Left ventricle myocardium inferior (tissue), 1 donor: ENCODE measurements around the gene HELLS. TPM values are rescaled to one million over a fixed set of nuclear protein-coding genes. Genes with fewer than 3 reads are reported as not detected.

Experiments
- DNase-seq: peaks from one replicate; pipeline ENCODE4 v3.0.0-alpha.2; 2020
- H3K27ac ChIP-seq: fragments of 200-600 bp; replicated peaks from 2 replicates; pipeline ENCODE4 v1.8.0; 2021
- H3K27me3 ChIP-seq: fragments of 200-600 bp; 2 replicates; pipeline ENCODE4 v1.8.0; 2021; ENCODE audit warnings: low read depth
- H3K36me3 ChIP-seq: fragments of 200-600 bp; 2 replicates; pipeline ENCODE4 v1.8.0; 2021
- H3K4me1 ChIP-seq: fragments of 200-600 bp; 2 replicates; pipeline ENCODE4 v1.8.0; 2021
- H3K4me3 ChIP-seq: fragments of 200-600 bp; 2 replicates; pipeline ENCODE4 v1.8.0; 2021; ENCODE audit warnings: mild to moderate bottlenecking, moderate library complexity
- H3K9me3 ChIP-seq: fragments of 200-600 bp; replicated peaks from 2 replicates; pipeline ENCODE4 v1.8.0; 2021
- intact Hi-C: fragments of 100-400 bp; cut with micrococcal nuclease; formaldehyde crosslinking; loops from one replicate; pipeline ENCODE4 v1.11.0; 2022
- total RNA-seq: library from RNA; stranded (reverse); fragmentation: NEBNext Ultra II Directional; extraction: Animal tissue kit (Norgen Biotek cat#: 25700); gene quantifications from one replicate; pipeline ENCODE4 v1.2.1, GENCODE V29; 2021
- TF ChIP-seq, protein P1 (sequence below): fragments of 200-600 bp; IDR thresholded peaks from 2 replicates; pipeline ENCODE4 v1.8.0; 2021; ENCODE audit warnings: antibody characterized with exemption, mild to moderate bottlenecking, borderline replicate concordance
- donor health status: DM: no; HTN: yes; CAD: no; lungs with severe emphysema.

Gene HELLS
- total RNA-seq, 1 donor from 2014 or later = 0.91 TPM

DNA sequence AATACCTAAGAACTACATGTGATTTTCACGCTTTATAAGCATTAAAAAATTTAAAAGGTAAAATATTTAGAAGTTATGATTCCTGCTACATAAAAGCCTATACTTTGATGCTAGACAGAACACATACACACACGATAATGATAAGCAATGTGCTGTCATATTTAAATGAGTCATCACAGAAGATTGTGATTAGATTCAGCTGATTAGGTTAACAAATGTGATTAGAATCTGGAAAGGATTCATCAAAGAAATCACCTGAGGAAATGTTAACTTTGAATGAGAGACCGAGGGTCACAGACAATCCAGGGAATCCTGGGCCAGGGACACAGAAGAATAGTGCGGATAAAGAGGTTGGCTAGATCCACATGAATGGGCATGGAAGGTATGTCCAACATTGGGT is 95.9 kb downstream of the HELLS start:
- Histone ChIP-seq H3K27ac (no peak overlapping the region), H3K36me3 (no peaks in the 10 kb centered on the region)
- intact Hi-C loops = no loop called here

DNA sequence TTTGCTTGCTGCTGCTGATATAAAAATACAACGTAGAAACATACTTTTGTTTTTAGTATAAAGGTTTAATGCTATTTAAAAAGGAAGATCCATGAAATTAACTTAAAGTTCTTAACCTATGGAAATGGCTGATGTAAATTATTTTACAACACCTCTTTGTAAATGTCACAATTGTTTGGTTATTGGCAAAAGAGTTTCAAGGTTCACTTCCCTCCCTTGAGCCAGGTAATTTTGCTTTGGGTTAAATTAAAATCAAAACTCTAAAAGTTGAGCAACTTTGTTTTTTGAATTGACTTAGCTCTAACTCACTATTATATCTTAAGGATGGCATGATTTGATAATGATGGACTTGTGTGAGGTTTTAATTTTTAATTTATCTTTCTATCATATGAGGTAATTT is 98.8 kb downstream of the HELLS start:
- H3K27me3 ChIP-seq = no peaks in the 10 kb centered on the region
- TF ChIP-seq, protein P1, sequence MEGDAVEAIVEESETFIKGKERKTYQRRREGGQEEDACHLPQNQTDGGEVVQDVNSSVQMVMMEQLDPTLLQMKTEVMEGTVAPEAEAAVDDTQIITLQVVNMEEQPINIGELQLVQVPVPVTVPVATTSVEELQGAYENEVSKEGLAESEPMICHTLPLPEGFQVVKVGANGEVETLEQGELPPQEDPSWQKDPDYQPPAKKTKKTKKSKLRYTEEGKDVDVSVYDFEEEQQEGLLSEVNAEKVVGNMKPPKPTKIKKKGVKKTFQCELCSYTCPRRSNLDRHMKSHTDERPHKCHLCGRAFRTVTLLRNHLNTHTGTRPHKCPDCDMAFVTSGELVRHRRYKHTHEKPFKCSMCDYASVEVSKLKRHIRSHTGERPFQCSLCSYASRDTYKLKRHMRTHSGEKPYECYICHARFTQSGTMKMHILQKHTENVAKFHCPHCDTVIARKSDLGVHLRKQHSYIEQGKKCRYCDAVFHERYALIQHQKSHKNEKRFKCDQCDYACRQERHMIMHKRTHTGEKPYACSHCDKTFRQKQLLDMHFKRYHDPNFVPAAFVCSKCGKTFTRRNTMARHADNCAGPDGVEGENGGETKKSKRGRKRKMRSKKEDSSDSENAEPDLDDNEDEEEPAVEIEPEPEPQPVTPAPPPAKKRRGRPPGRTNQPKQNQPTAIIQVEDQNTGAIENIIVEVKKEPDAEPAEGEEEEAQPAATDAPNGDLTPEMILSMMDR = no peak
- intact Hi-C loops = no loop called here
- DNase-seq = no peak
- H3K4me3 ChIP-seq = no peak overlapping the region
- H3K4me1 ChIP-seq = no peaks in the 10 kb centered on the region
- H3K27ac ChIP-seq = no peak overlapping the region
- H3K9me3 ChIP-seq = peaks cover 3% of the 10 kb centered on the region
- no peaks in the 10 kb centered on the region for H3K36me3 ChIP-seq

More for the DNA sequence above, 95.9 kb downstream of the HELLS start:
- no peak overlapping the region for H3K4me3 ChIP-seq
- H3K9me3 ChIP-seq = peaks cover 30% of the 10 kb centered on the region
- TF ChIP-seq, protein P1 = no peak
- no peak for DNase-seq
- H3K4me1 ChIP-seq = no peaks in the 10 kb centered on the region
- no peaks in the 10 kb centered on the region for H3K27me3 ChIP-seq

DNA sequence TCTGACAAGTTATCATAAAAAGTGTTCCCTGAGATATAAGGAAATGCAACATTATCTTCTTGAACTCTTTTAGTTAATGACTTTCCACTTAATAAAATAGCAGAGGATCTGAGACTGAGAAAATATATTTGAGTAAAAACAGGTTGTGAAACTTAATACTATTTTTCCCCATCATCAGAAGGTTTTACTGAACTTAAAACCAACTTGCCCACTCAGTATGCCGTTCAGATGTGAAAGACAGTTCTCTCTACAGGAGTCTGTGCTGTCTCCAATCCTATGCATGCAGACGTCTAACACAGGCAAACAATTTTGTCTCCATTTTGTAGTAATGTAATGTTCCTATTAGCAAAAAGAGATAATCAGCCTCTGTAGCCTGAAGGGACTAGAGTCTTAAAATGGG is 99.7 kb downstream of the HELLS start:
- H3K27me3 ChIP-seq = no peaks in the 10 kb centered on the region
- H3K9me3 ChIP-seq = peaks cover 5% of the 10 kb centered on the region
- no peaks in the 10 kb centered on the region for H3K36me3 ChIP-seq
- no peaks in the 10 kb centered on the region for H3K4me1 ChIP-seq
- H3K27ac ChIP-seq = no peak overlapping the region
- DNase-seq = no peak
- intact Hi-C loops = no loop called here
- no peak overlapping the region for H3K4me3 ChIP-seq
- TF ChIP-seq, protein P1 = no peak

Other genes starting within 250 kb of the HELLS start
- gene NOC3L, start 182.8 kb upstream of the HELLS start, total RNA-seq = 10.0 TPM
- gene TBC1D12, start 143.2 kb upstream of the HELLS start, total RNA-seq = 4.4 TPM
- not detected for gene CYP2C18, start 137.9 kb downstream of the HELLS start, total RNA-seq
- gene CYP2C19, start 216.9 kb downstream of the HELLS start, total RNA-seq = not detected